GM18498 (cell line): Measurements from ENCODE around the gene MAP6.
"Not testable (repeated sequence)": the region's sequence is repeated elsewhere in the genome, so short reads cannot be mapped to it uniquely, and the experiment has no call there.

Experiments
- ATAC-seq: cut with Tn5 transposase; IDR thresholded peaks from one replicate; pipeline ENCODE4 v1.9.1; 2021; ENCODE audit warnings: mild to moderate bottlenecking, moderate library complexity; ENCODE audit not compliant: unreplicated experiment

MAP6 gene

GRCh38 chr11:75668451-75669297 lies at the start of gene MAP6:
Gene MAP6, minus strand, starts transcription at chr11:75669038. Its CDS starts 669 bp downstream, at chr11:75668369.
- no peak for ATAC-seq

- ATAC-seq = no peak
These were observed 49.0 kb upstream of the MAP6 start, which contains the start of gene MOGAT2 for GRCh38 chr11:75717608-75718418. Gene MOGAT2, plus strand, starts transcription at chr11:75717838. Its CDS starts 51 bp downstream, at chr11:75717889.

GRCh38 chr11:75716659-75717058 lies 47.8 kb upstream of the MAP6 start:
- no peak for ATAC-seq

- ATAC-seq = no peak
These were observed 46.9 kb upstream of the MAP6 start for GRCh38 chr11:75715688-75716087.

GRCh38 chr11:75714211-75714610 lies 45.4 kb upstream of the MAP6 start:
- no peak for ATAC-seq

GRCh38 chr11:75706260-75706729 lies 37.5 kb upstream of the MAP6 start:
- peak; percentile 55 for ATAC-seq

GRCh38 chr11:75705541-75705940 lies 36.7 kb upstream of the MAP6 start:
- no peak for ATAC-seq

- no peak for ATAC-seq
These were observed 34.9 kb upstream of the MAP6 start for GRCh38 chr11:75703695-75704237.

- no peak for ATAC-seq
These were observed 32.1 kb upstream of the MAP6 start for GRCh38 chr11:75700940-75701339.

GRCh38 chr11:75697906-75698581 lies 29.2 kb upstream of the MAP6 start:
- ATAC-seq = no peak

- ATAC-seq = no peak
These were observed 23.0 kb upstream of the MAP6 start for GRCh38 chr11:75691804-75692203.

GRCh38 chr11:75689863-75690609 lies 21.2 kb upstream of the MAP6 start:
- peak; percentile 55 for ATAC-seq

- not testable (repeated sequence) for ATAC-seq
These were observed 15.0 kb upstream of the MAP6 start for GRCh38 chr11:75683856-75684255.

GRCh38 chr11:75679566-75679965 lies 10.7 kb upstream of the MAP6 start:
- no peak for ATAC-seq

GRCh38 chr11:75678620-75679259 lies 9.9 kb upstream of the MAP6 start:
- ATAC-seq = no peak

- ATAC-seq = no peak
These were observed 9.1 kb upstream of the MAP6 start for GRCh38 chr11:75677909-75678308.

- ATAC-seq = peak; percentile 60
These were observed 8.4 kb upstream of the MAP6 start for GRCh38 chr11:75677275-75677674.

GRCh38 chr11:75673977-75674582 lies 5.2 kb upstream of the MAP6 start:
- ATAC-seq = no peak

GRCh38 chr11:75667831-75668450 lies 897 bp downstream of the MAP6 start:
- no peak for ATAC-seq
